HG03575 (cell line): ENCODE data around the gene ST8SIA1.

ENCODE experiments used
- ATAC-seq: cut with Tn5 transposase; IDR thresholded peaks from one replicate; pipeline ENCODE4 v1.9.1; 2021; ENCODE audit not compliant: unreplicated experiment, insufficient number of reproducible peaks, low FRiP score; ENCODE audit errors: extremely low read depth

ST8SIA1 gene

GRCh38 chr12:22256041-22256441, 78.5 kb downstream of the ST8SIA1 start:
- no peak for ATAC-seq

- no peak for ATAC-seq
Measured at GRCh38 chr12:22255097-22255496, 79.4 kb downstream of the ST8SIA1 start.

- ATAC-seq, result no peak
Measured at GRCh38 chr12:22254478-22254877, 80.0 kb downstream of the ST8SIA1 start.

- ATAC-seq, result no peak
Measured at GRCh38 chr12:22252057-22252456, 82.5 kb downstream of the ST8SIA1 start.

GRCh38 chr12:22250762-22251161, 83.7 kb downstream of the ST8SIA1 start:
- ATAC-seq, result no peak

GRCh38 chr12:22248571-22249115, 85.9 kb downstream of the ST8SIA1 start:
- ATAC-seq, result no peak

- no peak for ATAC-seq
Measured at GRCh38 chr12:22248121-22248520, 86.4 kb downstream of the ST8SIA1 start.

GRCh38 chr12:22246217-22246846, 88.2 kb downstream of the ST8SIA1 start:
- ATAC-seq, result no peak

GRCh38 chr12:22242726-22243125, 91.8 kb downstream of the ST8SIA1 start:
- no peak for ATAC-seq

- ATAC-seq, result no peak
Measured at GRCh38 chr12:22238211-22238610, 96.3 kb downstream of the ST8SIA1 start.

GRCh38 chr12:22234561-22234960, 99.9 kb downstream of the ST8SIA1 start:
- no peak for ATAC-seq

- ATAC-seq, result no peak
Measured at GRCh38 chr12:22231836-22232235, 102.7 kb downstream of the ST8SIA1 start.

GRCh38 chr12:22231078-22231477, 103.4 kb downstream of the ST8SIA1 start:
- no peak for ATAC-seq

- ATAC-seq, result no peak
Measured at GRCh38 chr12:22230280-22230794, 104.2 kb downstream of the ST8SIA1 start.

- ATAC-seq, result no peak
Measured at GRCh38 chr12:22229652-22230279, 104.7 kb downstream of the ST8SIA1 start.

GRCh38 chr12:22228022-22228875, 106.3 kb downstream of the ST8SIA1 start:
- no peak for ATAC-seq

GRCh38 chr12:22223356-22223755, 111.2 kb downstream of the ST8SIA1 start:
- ATAC-seq, result no peak

GRCh38 chr12:22217556-22217955, 117.0 kb downstream of the ST8SIA1 start:
- no peak for ATAC-seq

GRCh38 chr12:22215467-22216253, 118.8 kb downstream of the ST8SIA1 start:
- no peak for ATAC-seq
